HepG2 (cell line): ENCODE data around the gene HDGFL1. TPM values are rescaled to one million over a fixed set of nuclear protein-coding genes. Genes with fewer than 3 reads are reported as not detected.

ENCODE experiments used
- FUBP1 ChIP-seq: sonication (generic); formaldehyde crosslinking; IDR thresholded peaks from 2 replicates; pipeline ENCODE4 v1.5.1; 2020; ENCODE audit warnings: missing genetic modification reagents, mild to moderate bottlenecking, borderline replicate concordance
- MED1 ChIP-seq: sonication (generic); formaldehyde crosslinking; IDR thresholded peaks from 2 replicates; pipeline ENCODE4 v1.4.0; 2020; ENCODE audit warnings: missing genetic modification reagents
- SETDB1 ChIP-seq: sonication (generic); formaldehyde crosslinking; IDR thresholded peaks from 2 replicates; pipeline ENCODE4 v1.5.1; 2020; ENCODE audit warnings: missing genetic modification reagents, mild to moderate bottlenecking, borderline replicate concordance
- SIN3B ChIP-seq: fragments of 150-350 bp; IDR thresholded peaks from 2 replicates; pipeline ENCODE4 v1.6.1; 2014; ENCODE audit warnings: low read length
- TCF12 ChIP-seq, 2 experiments: fragments of 450-650 bp in 1 of 2; sonication (generic) in 1 of 2; formaldehyde crosslinking in 1 of 2; IDR thresholded peaks; 2 replicates each; pipeline versions ENCODE4 v1.6.1 to v1.8.0; 2017 to 2022; ENCODE audit warnings: antibody characterized with exemption in 1 of 2, mild to moderate bottlenecking in 1 of 2, missing genetic modification reagents in 1 of 2, moderate library complexity in 1 of 2
- ZNF549 ChIP-seq: sonication (generic); formaldehyde crosslinking; IDR thresholded peaks from 2 replicates; pipeline ENCODE4 v1.5.0; 2020; ENCODE audit warnings: missing genetic modification reagents
- ZNF691 ChIP-seq: sonication (generic); formaldehyde crosslinking; IDR thresholded peaks from 2 replicates; pipeline ENCODE4 v1.4.0; 2020; ENCODE audit warnings: missing genetic modification reagents, low read depth, mild to moderate bottlenecking, borderline replicate concordance
- polyA plus RNA-seq, 8 experiments: library from polyadenylated mRNA; depleted of rRNA in 3 of 8; stranded (reverse) in 7 of 8; unstranded in 1 of 8; fragments of >200 nt; fragmentation: Illumina TruSeq in 4 of 8; extraction: Trizol in 4 of 8; gene quantifications; 2 replicates each; pipeline versions ENCODE4 v1.2.1 to v1.2.3, GENCODE V29; 2011 to 2016; ENCODE audit warnings: low read depth in 4 of 8, missing spikeins in 1 of 8, mixed read lengths in 1 of 8; ENCODE audit not compliant: insufficient read depth in 1 of 8
- total RNA-seq, 5 experiments: library from RNA; depleted of rRNA; stranded (reverse); fragments of >200 nt; fragmentation: Illumina TruSeq; extraction: Trizol; gene quantifications; 2 replicates each; pipeline ENCODE4 v1.2.3, GENCODE V29; 2016; ENCODE audit warnings: low read depth in 1 of 5
- TF ChIP-seq, protein P1 (sequence below): sonication (generic); formaldehyde crosslinking; IDR thresholded peaks from 2 replicates; pipeline ENCODE4 v1.5.0; 2020; ENCODE audit warnings: mild to moderate bottlenecking, missing genetic modification reagents, borderline replicate concordance

The HDGFL1 gene
- total and polyA plus RNA-seq, 2 of the 13 experiments (the other 11 are each of a cell fraction or from before 2014, with no cell fraction given) = not detected

DNA sequence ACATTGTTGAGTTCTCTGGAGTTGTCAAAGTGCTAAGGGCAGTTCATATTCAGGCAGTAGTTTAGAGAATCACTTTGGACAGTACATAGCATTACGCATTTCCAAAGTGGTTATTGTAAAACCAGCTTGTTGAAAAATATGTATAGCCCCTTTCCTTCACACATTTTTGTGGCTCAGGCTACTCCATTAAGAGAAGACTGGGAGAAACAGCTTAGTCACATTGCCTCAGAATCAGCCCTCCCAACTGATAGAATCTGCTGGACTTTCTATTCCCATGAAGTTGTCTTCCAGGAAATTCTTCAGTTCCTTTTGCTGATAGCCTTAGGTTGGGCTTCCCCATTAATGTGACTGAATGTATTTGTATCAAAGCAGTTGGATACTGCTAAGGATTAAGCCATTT lies 39.5 kb upstream of the HDGFL1 start (continued):
- TF ChIP-seq, protein P1, sequence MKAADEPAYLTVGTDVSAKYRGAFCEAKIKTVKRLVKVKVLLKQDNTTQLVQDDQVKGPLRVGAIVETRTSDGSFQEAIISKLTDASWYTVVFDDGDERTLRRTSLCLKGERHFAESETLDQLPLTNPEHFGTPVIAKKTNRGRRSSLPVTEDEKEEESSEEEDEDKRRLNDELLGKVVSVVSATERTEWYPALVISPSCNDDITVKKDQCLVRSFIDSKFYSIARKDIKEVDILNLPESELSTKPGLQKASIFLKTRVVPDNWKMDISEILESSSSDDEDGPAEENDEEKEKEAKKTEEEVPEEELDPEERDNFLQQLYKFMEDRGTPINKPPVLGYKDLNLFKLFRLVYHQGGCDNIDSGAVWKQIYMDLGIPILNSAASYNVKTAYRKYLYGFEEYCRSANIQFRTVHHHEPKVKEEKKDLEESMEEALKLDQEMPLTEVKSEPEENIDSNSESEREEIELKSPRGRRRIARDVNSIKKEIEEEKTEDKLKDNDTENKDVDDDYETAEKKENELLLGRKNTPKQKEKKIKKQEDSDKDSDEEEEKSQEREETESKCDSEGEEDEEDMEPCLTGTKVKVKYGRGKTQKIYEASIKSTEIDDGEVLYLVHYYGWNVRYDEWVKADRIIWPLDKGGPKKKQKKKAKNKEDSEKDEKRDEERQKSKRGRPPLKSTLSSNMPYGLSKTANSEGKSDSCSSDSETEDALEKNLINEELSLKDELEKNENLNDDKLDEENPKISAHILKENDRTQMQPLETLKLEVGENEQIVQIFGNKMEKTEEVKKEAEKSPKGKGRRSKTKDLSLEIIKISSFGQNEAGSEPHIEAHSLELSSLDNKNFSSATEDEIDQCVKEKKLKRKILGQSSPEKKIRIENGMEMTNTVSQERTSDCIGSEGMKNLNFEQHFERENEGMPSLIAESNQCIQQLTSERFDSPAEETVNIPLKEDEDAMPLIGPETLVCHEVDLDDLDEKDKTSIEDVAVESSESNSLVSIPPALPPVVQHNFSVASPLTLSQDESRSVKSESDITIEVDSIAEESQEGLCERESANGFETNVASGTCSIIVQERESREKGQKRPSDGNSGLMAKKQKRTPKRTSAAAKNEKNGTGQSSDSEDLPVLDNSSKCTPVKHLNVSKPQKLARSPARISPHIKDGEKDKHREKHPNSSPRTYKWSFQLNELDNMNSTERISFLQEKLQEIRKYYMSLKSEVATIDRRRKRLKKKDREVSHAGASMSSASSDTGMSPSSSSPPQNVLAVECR (CRISPR knock-in tag) = no peak
- TF ChIP-seq SIN3B (no peak), FUBP1 (CRISPR knock-in tag) (no peak), SETDB1 (CRISPR knock-in tag) (no peak), ZNF549 (CRISPR knock-in tag) (no peak), TCF12 (IDR thresholded peaks at IDR 0.05) (no peak), TCF12 (CRISPR knock-in tag; IDR thresholded peaks at IDR 0.05) (no peak), MED1 (CRISPR knock-in tag) (no peak), ZNF691 (CRISPR knock-in tag) (no peak)
